NT2/D1 (cell line): ENCODE results near the gene TCERG1.
A peak's percentile ranks its signal among the peaks of the same experiment; 100 is the strongest.

Experiments
- DNase-seq: peaks from one replicate; pipeline ENCODE4 v3.0.0-alpha.2; 2011; ENCODE audit warnings: low read depth, low spot score
- H3K27me3 ChIP-seq: 2 replicates; pipeline ENCODE4 v1.6.0; 2011; ENCODE audit warnings: mild to moderate bottlenecking; ENCODE audit not compliant: insufficient read length, insufficient read depth
- H3K36me3 ChIP-seq: 2 replicates; pipeline ENCODE4 v1.6.1; 2011; ENCODE audit warnings: mild to moderate bottlenecking, low read length, mixed read lengths; ENCODE audit not compliant: insufficient read depth, insufficient read length
- H3K4me1 ChIP-seq: 2 replicates; pipeline ENCODE4 v1.5.1; 2011; ENCODE audit not compliant: insufficient read depth, insufficient read length
- H3K4me3 ChIP-seq: 2 replicates; pipeline ENCODE4 v1.5.1; 2011; ENCODE audit warnings: low read depth; ENCODE audit not compliant: insufficient read length
- H3K9ac ChIP-seq: 2 replicates; pipeline ENCODE4 v1.6.0; 2011; ENCODE audit warnings: low read depth; ENCODE audit not compliant: insufficient read length
- H3K9me3 ChIP-seq: 2 replicates; pipeline ENCODE4 v1.5.1; 2011; ENCODE audit warnings: mild to moderate bottlenecking, low read length; ENCODE audit not compliant: insufficient read depth
- SUZ12 ChIP-seq: IDR thresholded peaks from 2 replicates; pipeline ENCODE4 v1.6.1; 2011; ENCODE audit not compliant: insufficient read length, insufficient read depth; ENCODE audit errors: extremely low read depth
- YY1 ChIP-seq: IDR thresholded peaks from 2 replicates; pipeline ENCODE4 v1.6.1; 2011; ENCODE audit not compliant: insufficient read length, insufficient read depth
- ZNF274 ChIP-seq: IDR thresholded peaks from 2 replicates; pipeline ENCODE4 v1.6.1; 2011; ENCODE audit warnings: mild to moderate bottlenecking, low read depth, low read length

TCERG1 gene

GRCh38 chr5:146533882-146534281, 86.7 kb downstream of the TCERG1 start:
- no peak overlapping the region for H3K4me3 ChIP-seq
- H3K9me3 ChIP-seq, result no peaks in the 10 kb centered on the region
- H3K9ac ChIP-seq, result no peak overlapping the region
- no peaks in the 10 kb centered on the region for H3K4me1 ChIP-seq
- no peaks in the 10 kb centered on the region for H3K36me3 ChIP-seq
- TF ChIP-seq ZNF274 (no peak), YY1 (no peak), SUZ12 (no peak)
- no peak for DNase-seq
- H3K27me3 ChIP-seq, result no peaks in the 10 kb centered on the region

- TF ChIP-seq ZNF274, result no peak
- no peak for TF ChIP-seq SUZ12
- TF ChIP-seq YY1, result no peak
- Histone ChIP-seq H3K4me1 (no peaks in the 10 kb centered on the region), H3K36me3 (no peaks in the 10 kb centered on the region), H3K4me3 (no peak overlapping the region), H3K9ac (no peak overlapping the region), H3K27me3 (no peaks in the 10 kb centered on the region), H3K9me3 (no peaks in the 10 kb centered on the region)
- no peak for DNase-seq
These were observed 91.3 kb downstream of the TCERG1 start for GRCh38 chr5:146538432-146538831.

- Histone ChIP-seq H3K4me3 (no peak overlapping the region), H3K9me3 (no peaks in the 10 kb centered on the region), H3K4me1 (no peaks in the 10 kb centered on the region), H3K27me3 (no peaks in the 10 kb centered on the region), H3K36me3 (no peaks in the 10 kb centered on the region), H3K9ac (no peak overlapping the region)
- DNase-seq, result no peak
- TF ChIP-seq YY1 (no peak), SUZ12 (no peak), ZNF274 (no peak)
These were observed 92.8 kb downstream of the TCERG1 start for GRCh38 chr5:146539973-146540372.

GRCh38 chr5:146540414-146540813, 93.3 kb downstream of the TCERG1 start:
- no peaks in the 10 kb centered on the region for H3K27me3 ChIP-seq
- H3K36me3 ChIP-seq, result no peaks in the 10 kb centered on the region
- H3K4me3 ChIP-seq, result no peak overlapping the region
- H3K4me1 ChIP-seq, result no peaks in the 10 kb centered on the region
- H3K9me3 ChIP-seq, result no peaks in the 10 kb centered on the region
- no peak overlapping the region for H3K9ac ChIP-seq
- DNase-seq, result no peak
- TF ChIP-seq SUZ12 (no peak), YY1 (no peak), ZNF274 (no peak)

GRCh38 chr5:146541958-146542849, 95.1 kb downstream of the TCERG1 start:
- TF ChIP-seq SUZ12 (no peak), ZNF274 (no peak), YY1 (no peak)
- no peaks in the 10 kb centered on the region for H3K4me1 ChIP-seq
- H3K4me3 ChIP-seq, result no peak overlapping the region
- H3K27me3 ChIP-seq, result no peaks in the 10 kb centered on the region
- peak; percentile 52 for DNase-seq
- H3K9me3 ChIP-seq, result no peaks in the 10 kb centered on the region
- H3K9ac ChIP-seq, result no peak overlapping the region
- H3K36me3 ChIP-seq, result no peaks in the 10 kb centered on the region

- DNase-seq, result no peak
- TF ChIP-seq ZNF274 (no peak), SUZ12 (no peak), YY1 (no peak)
- H3K4me1 ChIP-seq, result no peaks in the 10 kb centered on the region
- no peak overlapping the region for H3K9ac ChIP-seq
- H3K36me3 ChIP-seq, result no peaks in the 10 kb centered on the region
- no peaks in the 10 kb centered on the region for H3K27me3 ChIP-seq
- no peak overlapping the region for H3K4me3 ChIP-seq
- no peaks in the 10 kb centered on the region for H3K9me3 ChIP-seq
These were observed 97.1 kb downstream of the TCERG1 start for GRCh38 chr5:146544232-146544631.

GRCh38 chr5:146548781-146549449, 101.8 kb downstream of the TCERG1 start:
- Histone ChIP-seq H3K4me3 (no peak overlapping the region), H3K36me3 (no peaks in the 10 kb centered on the region), H3K4me1 (no peaks in the 10 kb centered on the region), H3K27me3 (no peaks in the 10 kb centered on the region), H3K9ac (no peak overlapping the region), H3K9me3 (no peaks in the 10 kb centered on the region)
- DNase-seq, result no peak
- TF ChIP-seq YY1 (no peak), SUZ12 (no peak), ZNF274 (no peak)
